Left kidney (tissue), 2 donors: ENCODE data around the gene RBM23. TPM values are rescaled to one million over a fixed set of nuclear protein-coding genes. Genes with fewer than 3 reads are reported as not detected.

Experiments
- DNase-seq: peaks from one replicate; pipeline ENCODE4 v3.0.0-alpha.2; 2013
- polyA plus RNA-seq: library from polyadenylated mRNA; unstranded; fragments of 120-200 nt; gene quantifications from one replicate; pipeline ENCODE4 v1.2.1, GENCODE V29; 2013; ENCODE audit not compliant: insufficient read length

Gene RBM23
- polyA plus RNA-seq, 1 donor: 132 TPM

GRCh38 chr14:22844221-22845102 is 74.5 kb downstream of the RBM23 start:
- no peak for DNase-seq

Other genes with a start within 250 kb of the RBM23 start
- 153 TPM for gene OXA1L, start 152.5 kb downstream of the RBM23 start, polyA plus RNA-seq
- 112 TPM for gene SLC7A7, start 103.7 kb downstream of the RBM23 start, polyA plus RNA-seq
- gene MRPL52, start 89.3 kb downstream of the RBM23 start, polyA plus RNA-seq: 81.9 TPM
- gene MMP14, start 82.6 kb downstream of the RBM23 start, polyA plus RNA-seq: 125 TPM
- gene LRP10, start 47.4 kb downstream of the RBM23 start, polyA plus RNA-seq: 74.8 TPM
- 1.9 TPM for gene REM2, start 35.9 kb downstream of the RBM23 start, polyA plus RNA-seq
- 185 TPM for gene PRMT5, start 10.2 kb upstream of the RBM23 start, polyA plus RNA-seq
- gene HAUS4, start 37.9 kb upstream of the RBM23 start, polyA plus RNA-seq: 77.6 TPM
- gene AJUBA, start 63.4 kb upstream of the RBM23 start, polyA plus RNA-seq: 97.2 TPM
- 22.2 TPM for gene C14orf93, start 91.0 kb upstream of the RBM23 start, polyA plus RNA-seq
- 206 TPM for gene PSMB5, start 115.8 kb upstream of the RBM23 start, polyA plus RNA-seq
- gene PSMB11, start 123.1 kb upstream of the RBM23 start, polyA plus RNA-seq: not detected
- 28.7 TPM for gene CDH24, start 138.4 kb upstream of the RBM23 start, polyA plus RNA-seq
- 365 TPM for gene ACIN1, start 176.0 kb upstream of the RBM23 start, polyA plus RNA-seq
- 76.1 TPM for gene C14orf119, start 176.4 kb upstream of the RBM23 start, polyA plus RNA-seq
- not detected for gene CIROP, start 185.8 kb upstream of the RBM23 start, polyA plus RNA-seq
- 0.08 TPM for gene CEBPE, start 200.1 kb upstream of the RBM23 start, polyA plus RNA-seq